ENCODE results near the gene HS3ST5. TPM values are rescaled to one million over a fixed set of nuclear protein-coding genes. Genes with fewer than 3 reads are reported as not detected.
"Not testable (repeated sequence)": the region's sequence is repeated elsewhere in the genome, so short reads cannot be mapped to it uniquely, and the experiment has no call there.

HS3ST5 gene
- total and polyA plus RNA-seq, 10 donors: not detected

DNA sequence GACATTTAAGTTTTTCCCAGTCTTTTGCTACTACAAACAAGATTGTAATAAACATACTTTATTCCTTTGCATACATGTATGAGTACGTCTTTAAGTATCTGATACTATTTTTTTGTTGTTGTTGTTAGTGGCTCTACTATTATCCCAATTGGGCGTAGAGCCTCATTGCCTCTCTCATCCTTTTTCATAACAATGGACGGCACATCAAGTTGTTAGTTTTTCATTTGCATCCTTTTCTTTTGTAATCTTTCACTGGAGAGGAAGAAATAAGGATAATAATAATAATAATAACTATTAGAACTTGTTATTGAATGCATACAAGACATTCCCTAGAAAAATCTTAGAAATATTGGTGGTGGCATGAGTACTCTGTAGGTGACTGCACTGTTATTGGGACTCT, 23.1 kb downstream of the HS3ST5 start:
- WGBS, 5 donors: 84 to 93% (median 90%) methylated on average over 3 of the region's 3 CpGs
- Histone ChIP-seq H3K4me3 (no peak overlapping the region), H3K4me1 (no peaks in the 10 kb centered on the region), H3K36me3 (no peaks in the 10 kb centered on the region), H3K9me3 (no peaks in the 10 kb centered on the region), H3K27ac (no peak overlapping the region), H3K27me3 (replicated peaks in 1 of 7) (no peaks in the 10 kb centered on the region)
- DNase-seq: no peak
- intact Hi-C loops (cut with DNase I; ENCODE audit: low total_unique reads): no loop called here
- TF ChIP-seq POLR2A (IDR thresholded peaks at IDR 0.05) (no peak), POLR2AphosphoS5 (IDR thresholded peaks at IDR 0.05) (no peak)
- TF ChIP-seq, protein P1, sequence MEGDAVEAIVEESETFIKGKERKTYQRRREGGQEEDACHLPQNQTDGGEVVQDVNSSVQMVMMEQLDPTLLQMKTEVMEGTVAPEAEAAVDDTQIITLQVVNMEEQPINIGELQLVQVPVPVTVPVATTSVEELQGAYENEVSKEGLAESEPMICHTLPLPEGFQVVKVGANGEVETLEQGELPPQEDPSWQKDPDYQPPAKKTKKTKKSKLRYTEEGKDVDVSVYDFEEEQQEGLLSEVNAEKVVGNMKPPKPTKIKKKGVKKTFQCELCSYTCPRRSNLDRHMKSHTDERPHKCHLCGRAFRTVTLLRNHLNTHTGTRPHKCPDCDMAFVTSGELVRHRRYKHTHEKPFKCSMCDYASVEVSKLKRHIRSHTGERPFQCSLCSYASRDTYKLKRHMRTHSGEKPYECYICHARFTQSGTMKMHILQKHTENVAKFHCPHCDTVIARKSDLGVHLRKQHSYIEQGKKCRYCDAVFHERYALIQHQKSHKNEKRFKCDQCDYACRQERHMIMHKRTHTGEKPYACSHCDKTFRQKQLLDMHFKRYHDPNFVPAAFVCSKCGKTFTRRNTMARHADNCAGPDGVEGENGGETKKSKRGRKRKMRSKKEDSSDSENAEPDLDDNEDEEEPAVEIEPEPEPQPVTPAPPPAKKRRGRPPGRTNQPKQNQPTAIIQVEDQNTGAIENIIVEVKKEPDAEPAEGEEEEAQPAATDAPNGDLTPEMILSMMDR (IDR thresholded peaks at IDR 0.05 in 8 of 11, conservative IDR thresholded peaks at IDR 0.05 in 3 of 11): no peak

DNA sequence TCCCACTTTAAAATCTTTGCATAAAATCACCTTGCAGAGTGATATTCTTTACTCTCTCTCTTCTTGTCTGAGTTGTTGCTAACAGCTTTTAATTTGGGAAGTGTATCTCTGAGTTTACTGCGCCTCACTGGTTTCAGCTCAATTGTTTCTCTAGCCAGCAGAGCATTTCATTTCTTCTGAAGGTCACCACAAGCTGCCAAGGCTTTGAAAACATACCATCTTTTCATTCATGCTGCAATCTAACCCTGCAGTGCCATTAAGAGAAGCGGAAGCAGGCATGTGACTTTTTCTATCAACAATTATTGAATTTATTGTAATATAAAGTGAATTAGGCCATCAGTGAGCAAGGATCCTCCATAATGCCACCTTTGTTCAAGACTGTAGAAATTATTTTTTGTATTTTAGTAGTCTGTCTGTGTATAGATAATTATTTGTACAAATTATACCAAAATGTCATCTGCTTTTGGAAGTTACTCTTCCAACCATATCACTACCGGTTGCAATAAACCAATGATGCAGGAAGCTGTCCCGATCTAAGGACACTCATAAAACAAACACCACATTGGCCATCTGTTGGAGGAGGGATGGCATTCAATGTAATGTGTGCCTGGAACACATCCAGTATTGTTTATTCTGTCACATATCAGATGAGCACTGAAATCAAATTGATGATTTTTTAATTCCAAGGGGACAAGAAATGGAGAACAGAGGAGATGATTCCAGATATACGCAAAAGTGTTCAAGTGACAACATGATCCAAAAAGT, 26.8 kb downstream of the HS3ST5 start:
- no peak for DNase-seq
- TF ChIP-seq POLR2A (IDR thresholded peaks at IDR 0.05) (no peak), POLR2AphosphoS5 (IDR thresholded peaks at IDR 0.05) (no peak)
- TF ChIP-seq, protein P1 (IDR thresholded peaks at IDR 0.05 in 8 of 11, conservative IDR thresholded peaks at IDR 0.05 in 3 of 11): no peak
- H3K27ac ChIP-seq: no peak overlapping the region
- no peaks in the 10 kb centered on the region for H3K36me3 ChIP-seq
- H3K4me1 ChIP-seq: no peaks in the 10 kb centered on the region
- H3K27me3 ChIP-seq (replicated peaks in 1 of 7): no peaks in the 10 kb centered on the region
- H3K9me3 ChIP-seq: no peaks in the 10 kb centered on the region
- intact Hi-C loops (cut with DNase I; ENCODE audit: low total_unique reads): no loop called here
- no peak overlapping the region for H3K4me3 ChIP-seq
- 75 to 87% (median 77%) methylated on average over 5 of the region's 5 CpGs for WGBS, 5 donors

DNA sequence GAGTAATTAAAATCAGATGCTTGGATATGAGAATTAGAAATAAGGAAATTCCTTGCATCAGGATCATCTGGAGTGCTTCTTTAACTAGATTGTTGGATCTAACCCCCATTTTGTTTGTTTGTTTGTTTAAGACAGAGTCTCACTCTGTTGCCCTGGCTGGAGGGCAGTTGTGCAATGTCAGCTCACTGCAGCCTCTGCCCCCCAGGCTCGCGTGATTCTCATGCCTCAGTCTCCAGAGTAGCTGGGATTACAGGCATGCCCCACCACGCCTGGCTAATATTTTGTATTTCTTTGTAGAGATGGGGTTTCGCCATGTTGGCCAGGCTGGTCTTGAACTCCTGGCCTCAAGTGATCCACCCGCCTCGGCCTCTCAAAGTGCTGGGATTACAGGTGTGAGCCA, 29.0 kb downstream of the HS3ST5 start:
- DNase-seq; H3K4me1 ChIP-seq; intact Hi-C loops (cut with DNase I; ENCODE audit: low total_unique reads); H3K9me3 ChIP-seq; H3K27ac ChIP-seq; H3K4me3 ChIP-seq; H3K36me3 ChIP-seq; H3K27me3 ChIP-seq (replicated peaks in 1 of 7): not testable (repeated sequence)
- 91 to 97% (median 96%) methylated on average over 6 of the region's 6 CpGs for WGBS, 5 donors

DNA sequence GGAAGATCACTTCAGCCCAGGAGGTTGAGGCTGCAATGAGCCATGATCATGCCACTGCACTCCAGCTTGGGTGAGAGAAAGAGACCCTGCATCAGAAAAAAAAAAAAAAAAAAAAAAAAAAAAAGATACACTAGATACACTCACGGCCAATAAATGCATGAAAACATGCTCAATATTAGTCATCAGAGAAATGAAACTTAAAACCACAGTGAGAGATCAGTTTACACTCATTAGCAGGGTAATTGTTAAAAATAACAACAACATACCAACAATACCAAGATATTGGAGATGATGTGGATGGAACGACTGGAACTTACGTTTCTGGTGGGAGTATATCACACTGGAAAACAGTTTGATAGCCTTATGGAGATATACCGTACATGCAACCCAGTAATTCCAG, 29.9 kb downstream of the HS3ST5 start:
- DNase-seq: no peak
- TF ChIP-seq, protein P1 (IDR thresholded peaks at IDR 0.05 in 8 of 11, conservative IDR thresholded peaks at IDR 0.05 in 3 of 11): no peak
- no peak for TF ChIP-seq POLR2AphosphoS5 (IDR thresholded peaks at IDR 0.05)
- no peak for TF ChIP-seq POLR2A (IDR thresholded peaks at IDR 0.05)
- intact Hi-C loops (cut with DNase I; ENCODE audit: low total_unique reads): no loop called here
- no peaks in the 10 kb centered on the region for H3K27me3 ChIP-seq (replicated peaks in 1 of 7)
- no peaks in the 10 kb centered on the region for H3K36me3 ChIP-seq
- H3K4me3 ChIP-seq: no peak overlapping the region
- no peak overlapping the region for H3K27ac ChIP-seq
- 64 to 90% (median 83%) methylated on average over 4 of the region's 4 CpGs for WGBS, 5 donors
- H3K9me3 ChIP-seq: no peaks in the 10 kb centered on the region
- H3K4me1 ChIP-seq: no peaks in the 10 kb centered on the region
